ENCODE results near the gene MET. TPM values are rescaled to one million over a fixed set of nuclear protein-coding genes. Genes with fewer than 3 reads are reported as not detected.

Gene MET
- total RNA-seq, 1 experiment from 2014 or later, result 200 TPM

GRCh38 chr7:116815041-116815440, 143.0 kb downstream of the MET start:
- no peak for ATAC-seq
- Histone ChIP-seq H3K4me2 (ENCODE audit: low read length) (no peak overlapping the region), H3K4me1 (ENCODE audit: control insufficient read depth in 1 of 2, insufficient read depth in 2 of 2, low read length in 2 of 2) (peaks cover 10 to 13% of the 10 kb centered on the region in 2 experiments), H3K36me3 (ENCODE audit: control insufficient read depth in 1 of 2, insufficient read depth in 2 of 2, low read length in 2 of 2) (no peaks in the 10 kb centered on the region), H3K9me3 (ENCODE audit: control insufficient read depth in 1 of 2, insufficient read depth in 1 of 2, low read depth in 1 of 2, low read length in 2 of 2) (no peaks in the 10 kb centered on the region), H4K20me1 (ENCODE audit: insufficient read depth) (no peaks in the 10 kb centered on the region), H3K27ac (ENCODE audit: low read depth, low read length) (no peak overlapping the region), H3K4me3 (replicated peaks in 1 of 2; ENCODE audit: low read depth in 1 of 2, low read length in 2 of 2) (no peak overlapping the region), H2AFZ (ENCODE audit: low read depth, low read length, poor library complexity, severe bottlenecking) (no peak overlapping the region), H3K79me2 (ENCODE audit: insufficient read depth, low read length) (no peaks in the 10 kb centered on the region), H3K9me2 (ENCODE audit: insufficient read depth) (no peaks in the 10 kb centered on the region), H3K9ac (ENCODE audit: low read length) (no peak overlapping the region), H3K27me3 (ENCODE audit: insufficient read depth, low read length) (no peaks in the 10 kb centered on the region)
- no TSS peak for BruUV-seq (replicated peaks)
- intact Hi-C loops (cut with micrococcal nuclease), result no loop called here
- CTCF ChIA-PET, result no interaction called here
- no peak for DNase-seq (ENCODE audit: low read depth, low spot score)
- POLR2A ChIA-PET, result no interaction called here
- TF ChIP-seq CBX3 (IDR thresholded peaks at IDR 0.05; ENCODE audit: low read depth) (no peak), EGR1 (IDR thresholded peaks at IDR 0.05; ENCODE audit: low read depth) (no peak), JUND (IDR thresholded peaks at IDR 0.05) (no peak), CEBPB (IDR thresholded peaks at IDR 0.05; ENCODE audit: low read depth) (no peak), ZBTB33 (IDR thresholded peaks at IDR 0.05; ENCODE audit: extremely low read depth, insufficient replicate concordance, low read length) (no peak), EZH2phosphoT487 (IDR thresholded peaks at IDR 0.05; ENCODE audit: borderline replicate concordance) (no peak), FOSL1 (IDR thresholded peaks at IDR 0.05; ENCODE audit: low read depth) (no peak), EZH2 (IDR thresholded peaks at IDR 0.05) (no peak), ELF1 (IDR thresholded peaks at IDR 0.05; ENCODE audit: borderline replicate concordance, low read depth) (no peak), REST (IDR thresholded peaks at IDR 0.05; ENCODE audit: low read depth) (no peak), POLR2A (IDR thresholded peaks at IDR 0.05; ENCODE audit: borderline replicate concordance, extremely low read depth, insufficient read depth, insufficient read length) (no peak), SRF (IDR thresholded peaks at IDR 0.05; ENCODE audit: low read depth) (no peak), ZNF274 (IDR thresholded peaks at IDR 0.05; ENCODE audit: low read depth, low read length) (no peak), MAX (IDR thresholded peaks at IDR 0.05) (no peak), YY1 (IDR thresholded peaks at IDR 0.05; ENCODE audit: extremely low read depth, insufficient replicate concordance, low read depth, low read length) (no peak), CTCF (IDR thresholded peaks at IDR 0.05 in 2 of 3, conservative IDR thresholded peaks at IDR 0.05 in 1 of 3; ENCODE audit: borderline replicate concordance in 1 of 3, insufficient read depth in 1 of 3, low read depth in 2 of 3, low read length in 2 of 3) (no peak), SP1 (IDR thresholded peaks at IDR 0.05; ENCODE audit: low read depth) (no peak)
- RAD21 ChIA-PET (ENCODE audit: low non-redundant PET in 1 of 2, low total read pairs in 2 of 2, uncharacterized antibody in 2 of 2, unreplicated experiment in 2 of 2), result no interaction called here

All from HCT116 (cell line).